ENCODE data around the gene CAV3. TPM values are rescaled to one million over a fixed set of nuclear protein-coding genes. Genes with fewer than 3 reads are reported as not detected.
"Not testable (repeated sequence)": the region's sequence is repeated elsewhere in the genome, so short reads cannot be mapped to it uniquely, and the experiment has no call there.

CAV3 gene
- total RNA-seq, 4 donors from 2014 or later = not detected

DNA sequence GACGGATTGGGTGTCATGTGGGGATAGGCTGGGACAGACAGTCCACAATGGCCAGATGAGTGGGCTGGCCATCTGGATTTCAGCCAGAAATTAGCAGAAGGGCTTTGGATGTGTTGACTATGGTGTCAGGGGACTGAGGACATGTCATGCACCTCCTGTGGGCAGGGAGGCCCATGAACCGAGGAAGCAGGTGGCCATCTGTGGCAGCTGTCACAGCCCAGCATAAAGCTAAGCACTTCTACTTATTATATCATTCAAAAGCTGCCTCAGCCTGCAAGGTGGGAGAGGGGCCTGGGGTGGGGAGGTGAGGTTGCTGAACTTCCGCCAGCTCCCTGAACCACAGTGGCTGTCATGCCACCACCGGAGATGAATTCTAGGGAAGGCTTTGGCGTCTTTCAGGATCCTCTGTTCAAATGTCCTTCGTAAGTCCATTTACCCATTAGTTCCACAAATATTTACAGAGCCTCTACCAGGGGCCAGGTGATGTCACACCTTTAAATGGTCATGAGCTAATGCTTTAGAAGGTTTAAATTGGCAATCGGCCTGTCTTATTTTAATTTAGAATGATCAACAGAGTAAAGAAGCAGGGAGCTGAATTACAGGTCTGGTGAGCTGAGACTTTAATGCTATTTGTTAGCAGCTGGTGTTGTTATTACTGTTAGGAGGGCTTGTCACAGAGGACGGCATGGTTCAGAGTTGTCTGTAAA lies 23.6 kb upstream of the CAV3 start:
- Histone ChIP-seq H3K36me3 (no peaks in the 10 kb centered on the region), H3K27ac (no peak overlapping the region), H3K4me1 (no peaks in the 10 kb centered on the region), H3K4me3 (no peak overlapping the region), H3K27me3 (no peaks in the 10 kb centered on the region), H3K9me3 (no peaks in the 10 kb centered on the region)
- intact Hi-C loops (cut with DNase I; ENCODE audit: low total_unique reads) = no loop called here
- DNase-seq = no peak
- TF ChIP-seq, protein P1, sequence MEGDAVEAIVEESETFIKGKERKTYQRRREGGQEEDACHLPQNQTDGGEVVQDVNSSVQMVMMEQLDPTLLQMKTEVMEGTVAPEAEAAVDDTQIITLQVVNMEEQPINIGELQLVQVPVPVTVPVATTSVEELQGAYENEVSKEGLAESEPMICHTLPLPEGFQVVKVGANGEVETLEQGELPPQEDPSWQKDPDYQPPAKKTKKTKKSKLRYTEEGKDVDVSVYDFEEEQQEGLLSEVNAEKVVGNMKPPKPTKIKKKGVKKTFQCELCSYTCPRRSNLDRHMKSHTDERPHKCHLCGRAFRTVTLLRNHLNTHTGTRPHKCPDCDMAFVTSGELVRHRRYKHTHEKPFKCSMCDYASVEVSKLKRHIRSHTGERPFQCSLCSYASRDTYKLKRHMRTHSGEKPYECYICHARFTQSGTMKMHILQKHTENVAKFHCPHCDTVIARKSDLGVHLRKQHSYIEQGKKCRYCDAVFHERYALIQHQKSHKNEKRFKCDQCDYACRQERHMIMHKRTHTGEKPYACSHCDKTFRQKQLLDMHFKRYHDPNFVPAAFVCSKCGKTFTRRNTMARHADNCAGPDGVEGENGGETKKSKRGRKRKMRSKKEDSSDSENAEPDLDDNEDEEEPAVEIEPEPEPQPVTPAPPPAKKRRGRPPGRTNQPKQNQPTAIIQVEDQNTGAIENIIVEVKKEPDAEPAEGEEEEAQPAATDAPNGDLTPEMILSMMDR (IDR thresholded peaks at IDR 0.05) = no peak
- no peak for TF ChIP-seq POLR2A (IDR thresholded peaks at IDR 0.05)

GRCh38 chr3:8712045-8712907 lies 21.3 kb upstream of the CAV3 start:
- TF ChIP-seq POLR2A (IDR thresholded peaks at IDR 0.05) = no peak
- TF ChIP-seq, protein P1 (IDR thresholded peaks at IDR 0.05) = no peak
- Histone ChIP-seq H3K4me3 (no peak overlapping the region), H3K4me1 (no peaks in the 10 kb centered on the region), H3K27ac (no peak overlapping the region), H3K27me3 (no peaks in the 10 kb centered on the region), H3K9me3 (no peaks in the 10 kb centered on the region), H3K36me3 (no peaks in the 10 kb centered on the region)
- no peak for DNase-seq
- intact Hi-C loops (cut with DNase I; ENCODE audit: low total_unique reads) = no loop called here

GRCh38 chr3:8712908-8713255 lies 20.7 kb upstream of the CAV3 start:
- H3K36me3 ChIP-seq = no peaks in the 10 kb centered on the region
- H3K4me3 ChIP-seq = no peak overlapping the region
- H3K27ac ChIP-seq = no peak overlapping the region
- no peak for DNase-seq
- TF ChIP-seq POLR2A (IDR thresholded peaks at IDR 0.05) = no peak
- TF ChIP-seq, protein P1 (IDR thresholded peaks at IDR 0.05) = no peak
- intact Hi-C loops (cut with DNase I; ENCODE audit: low total_unique reads) = no loop called here
- no peaks in the 10 kb centered on the region for H3K27me3 ChIP-seq
- H3K9me3 ChIP-seq = no peaks in the 10 kb centered on the region
- no peaks in the 10 kb centered on the region for H3K4me1 ChIP-seq

DNA sequence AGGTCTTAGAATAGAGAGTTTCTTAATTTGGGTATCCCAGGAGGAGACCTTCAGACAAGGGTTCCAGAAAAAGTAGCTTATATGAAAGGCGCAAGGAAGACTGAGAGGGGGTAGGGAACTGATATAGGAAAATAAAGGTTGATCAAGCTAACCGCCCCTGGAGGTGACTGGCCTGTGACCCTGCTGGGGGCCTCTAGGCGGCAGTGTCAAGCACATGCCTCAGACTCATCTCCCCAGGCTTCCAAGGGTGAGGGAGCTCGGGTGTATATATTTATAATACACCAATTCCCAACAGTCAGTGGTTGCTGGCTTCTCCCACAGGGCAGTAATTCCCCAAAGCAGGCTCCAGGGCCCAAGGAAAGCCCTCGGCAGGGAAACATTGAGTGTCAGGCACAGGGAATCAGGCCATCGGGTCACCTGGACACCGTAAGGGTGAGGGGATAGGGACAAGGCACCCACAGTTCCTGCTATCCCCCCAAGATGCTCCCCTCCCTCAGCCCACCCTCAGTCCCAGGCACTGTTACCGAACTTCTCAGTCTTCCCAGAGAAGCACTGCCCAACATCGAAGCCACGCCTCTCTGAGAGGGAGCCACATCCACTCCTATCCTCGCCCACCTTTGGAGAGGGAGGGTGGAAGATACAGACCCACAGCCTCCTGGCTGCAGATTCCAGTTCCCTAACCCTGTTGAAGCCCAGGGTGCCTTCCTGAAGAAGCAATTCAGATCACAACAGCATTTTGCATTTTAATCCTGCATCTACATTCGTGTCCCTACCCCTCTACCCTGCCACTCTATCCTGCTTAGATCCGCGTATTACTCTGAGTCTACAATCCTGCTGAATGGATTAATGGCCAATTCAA lies 19.5 kb upstream of the CAV3 start:
- H3K27ac ChIP-seq = no peak overlapping the region
- H3K4me3 ChIP-seq = no peak overlapping the region
- intact Hi-C loops (cut with DNase I; ENCODE audit: low total_unique reads) = no loop called here
- no peak for DNase-seq
- no peaks in the 10 kb centered on the region for H3K36me3 ChIP-seq
- H3K27me3 ChIP-seq = no peaks in the 10 kb centered on the region
- H3K9me3 ChIP-seq = no peaks in the 10 kb centered on the region
- TF ChIP-seq POLR2A (IDR thresholded peaks at IDR 0.05) = no peak
- TF ChIP-seq, protein P1 (IDR thresholded peaks at IDR 0.05) = no peak
- no peaks in the 10 kb centered on the region for H3K4me1 ChIP-seq

GRCh38 chr3:8715757-8716156 lies 17.8 kb upstream of the CAV3 start:
- H3K36me3 ChIP-seq; H3K9me3 ChIP-seq; H3K27ac ChIP-seq; H3K27me3 ChIP-seq; H3K4me3 ChIP-seq; H3K4me1 ChIP-seq; intact Hi-C loops (cut with DNase I; ENCODE audit: low total_unique reads); DNase-seq: not testable (repeated sequence)
